Stimulated activated naive CD8-positive, alpha-beta T cell treated with anti-CD3 and anti-CD28 coated beads, Interleukin-15, amount 100 ng/mL, for 72 hours (primary cell): ENCODE results near the gene HLCS.
A peak's percentile ranks its signal among the peaks of the same experiment; 100 is the strongest.
"Not testable (repeated sequence)": the region's sequence is repeated elsewhere in the genome, so short reads cannot be mapped to it uniquely, and the experiment has no call there.

Source experiments
- ATAC-seq: fragments of 150-1000 bp; cut with Tn5 transposase; 2 replicates; pipeline ENCODE4 v1.10.0; 2021; ENCODE audit warnings: mild to moderate bottlenecking, moderate library complexity
- DNase-seq, 2 donors: peaks; one replicate each; pipeline ENCODE4 v3.0.0; 2021 to 2022
- H3K27ac Mint-ChIP-seq, 2 donors: one replicate each; pipeline ENCODE4 v1.8.0; 2022; ENCODE audit warnings: mild to moderate bottlenecking in 2 of 2, mixed read lengths in 2 of 2, moderate library complexity in 2 of 2
- H3K27me3 Mint-ChIP-seq: one replicate; pipeline ENCODE4 v1.8.0; 2022; ENCODE audit warnings: mixed read lengths
- H3K4me1 Mint-ChIP-seq: one replicate; pipeline ENCODE4 v1.8.0; 2022; ENCODE audit warnings: mild to moderate bottlenecking, mixed read lengths
- H3K4me3 Mint-ChIP-seq, 2 donors: one replicate each; pipeline ENCODE4 v1.8.0; 2022; ENCODE audit warnings: mild to moderate bottlenecking in 2 of 2, mixed read lengths in 2 of 2, moderate library complexity in 1 of 2
- H3K9me3 Mint-ChIP-seq, 2 donors: one replicate each; pipeline ENCODE4 v1.8.0; 2022; ENCODE audit warnings: mixed read lengths in 2 of 2

The HLCS gene

DNA sequence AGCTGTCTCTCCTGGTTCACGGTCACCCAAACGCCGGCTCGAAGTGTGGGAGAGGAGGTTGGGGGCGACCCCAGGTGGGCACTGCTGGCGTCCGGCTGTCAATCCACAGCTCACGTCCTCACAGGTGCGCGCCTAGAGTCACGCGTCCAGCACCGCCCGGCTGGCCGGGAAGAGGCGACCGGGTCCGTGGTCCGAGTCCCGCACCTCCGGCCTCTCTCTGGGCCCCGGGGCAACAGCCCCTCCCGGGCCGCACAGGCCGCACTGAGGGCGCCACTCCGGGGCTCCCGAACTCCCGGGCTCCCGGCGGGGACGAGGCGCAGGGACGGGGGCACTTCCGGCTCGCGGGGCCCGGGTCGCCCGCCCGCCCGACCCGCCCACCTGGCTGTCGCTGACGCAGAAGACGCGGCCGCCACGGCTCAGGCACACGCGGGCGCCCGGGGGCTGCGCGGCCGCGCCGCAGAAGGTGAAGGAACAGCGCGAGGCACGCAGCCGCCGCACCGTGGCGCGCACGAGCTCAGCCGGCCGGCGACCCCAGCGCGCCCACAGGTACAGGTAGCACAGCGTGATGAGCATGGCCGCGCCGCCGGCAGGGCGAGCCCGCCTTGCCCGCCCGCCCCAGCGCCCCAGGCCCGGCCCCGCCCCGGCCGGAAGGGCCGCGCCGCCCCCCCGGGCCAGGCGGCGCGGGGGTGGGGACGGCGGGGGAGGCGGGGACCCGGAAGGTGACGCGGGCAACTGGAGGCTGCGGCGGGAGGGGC is at the start of gene HLCS:
HLCS (minus strand) TSS at position 604 of the 755 bp plus-strand sequence; CDS start at position 573, 31 bp downstream.
- Mint-ChIP-seq H3K4me3 (peak within 1 kb of the TSS; percentile 94 to 98), H3K4me1 (peaks cover 19% of the 10 kb centered on the region), H3K27ac (peak within 1 kb of the TSS; percentile 98 to 99), H3K9me3 (no peaks in the 10 kb centered on the region), H3K27me3 (no peaks in the 10 kb centered on the region)
- peak; percentile 90 for ATAC-seq
- DNase-seq = peak; percentile 77 to 80

DNA sequence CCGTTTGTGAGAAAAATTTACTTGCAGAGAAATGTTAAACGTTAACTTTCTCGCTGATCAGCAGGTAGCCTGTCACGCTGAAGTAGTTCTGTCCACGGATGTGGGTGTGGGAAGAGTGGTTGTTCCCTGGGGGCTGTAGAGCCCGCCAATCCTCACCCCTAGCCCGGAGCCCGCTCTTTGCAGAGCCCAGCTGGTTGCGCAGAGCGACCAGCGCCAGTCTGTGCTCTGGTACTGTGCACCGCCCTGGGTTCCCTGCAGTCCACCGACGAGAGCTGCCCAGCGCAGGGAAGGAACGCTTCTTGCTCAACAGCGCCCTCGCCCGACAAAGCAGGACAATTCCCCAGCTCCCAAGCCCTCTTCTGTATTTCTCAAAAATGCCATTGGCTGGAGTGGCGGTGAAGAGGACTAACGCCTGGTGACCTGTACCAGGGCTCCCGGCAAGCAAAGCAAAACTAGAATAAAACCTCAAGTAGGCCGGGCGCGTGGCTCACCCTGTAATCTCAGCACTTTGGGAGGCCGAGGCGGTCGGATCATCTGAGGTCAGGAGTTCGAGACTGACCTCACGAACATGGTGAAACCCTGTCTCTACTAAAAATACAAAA is 43.4 kb upstream of the HLCS start:
- Mint-ChIP-seq H3K27ac (no peak overlapping the region), H3K27me3 (peaks cover 70% of the 10 kb centered on the region), H3K9me3 (no peaks in the 10 kb centered on the region), H3K4me3 (peak overlapping the region; percentile 60 to 79), H3K4me1 (peaks cover 19% of the 10 kb centered on the region)
- DNase-seq (peak; percentile 77 to 83), ATAC-seq (peak; percentile 90)

DNA sequence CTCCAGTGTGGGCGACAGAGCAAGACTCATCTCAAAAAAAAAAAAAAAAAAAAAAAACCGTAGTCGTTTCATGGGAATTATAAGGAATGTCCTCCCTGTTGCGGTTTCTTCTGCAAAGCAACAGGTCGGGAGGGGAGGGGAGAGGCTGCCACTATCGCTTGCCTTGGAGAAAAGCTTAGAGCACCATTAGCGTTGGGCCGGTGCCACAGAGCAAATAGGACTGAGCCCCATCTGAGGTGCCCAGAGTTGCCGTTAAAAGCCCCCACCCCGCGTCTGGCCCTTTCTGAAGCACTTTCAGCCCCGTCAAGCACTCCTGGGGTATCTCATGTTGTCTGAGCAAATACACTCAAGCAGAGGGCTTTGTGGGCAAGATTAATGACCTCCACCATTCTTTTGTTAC is 42.3 kb upstream of the HLCS start:
- Mint-ChIP-seq H3K4me1 (peaks cover 19% of the 10 kb centered on the region), H3K27ac (no peak overlapping the region), H3K4me3 (no peak overlapping the region), H3K9me3 (no peaks in the 10 kb centered on the region), H3K27me3 (peaks cover 62% of the 10 kb centered on the region)
- ATAC-seq = no peak
- no peak for DNase-seq

DNA sequence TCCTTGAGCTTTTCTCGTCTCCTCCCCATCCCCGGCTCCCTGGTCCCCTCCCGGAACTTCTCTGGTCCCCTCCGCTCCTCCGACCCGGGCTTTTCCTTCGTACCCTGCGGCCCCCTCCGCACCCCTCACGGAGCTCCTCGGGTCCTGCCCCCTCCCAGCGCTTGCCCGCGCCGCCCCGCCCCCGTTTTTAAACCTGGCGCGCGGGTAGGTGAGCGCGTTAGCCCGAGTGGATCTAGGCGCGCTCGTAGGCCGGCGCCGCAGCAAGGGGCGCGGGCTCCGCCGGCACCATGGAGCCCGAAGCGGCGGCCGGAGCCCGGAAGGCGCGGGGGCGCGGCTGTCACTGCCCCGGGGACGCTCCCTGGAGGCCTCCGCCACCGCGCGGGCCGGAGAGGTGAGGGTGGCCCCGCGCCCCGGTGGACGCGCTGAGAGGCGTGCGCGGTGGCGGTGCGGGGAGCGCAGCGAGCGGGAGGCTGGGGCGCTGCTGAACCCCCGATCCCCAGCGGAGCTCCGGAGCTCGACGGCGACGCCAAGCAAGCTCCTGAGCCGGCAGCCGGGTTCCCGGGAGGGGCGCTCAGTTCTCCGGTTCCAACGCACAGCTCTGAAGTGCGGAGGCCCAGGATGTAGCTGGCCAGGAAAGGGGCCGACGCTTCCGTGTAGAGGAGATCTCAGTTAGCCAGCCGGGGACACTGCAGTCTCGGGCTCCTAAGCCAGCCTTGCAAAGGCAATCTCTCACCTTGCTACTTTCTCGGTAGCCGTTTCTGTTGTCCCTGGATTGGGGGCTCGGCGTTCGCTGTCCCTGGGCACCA is 40.2 kb upstream of the HLCS start, which contains the start of gene RIPPLY3:
RIPPLY3 (plus strand) TSS at position 217 of the 806 bp plus-strand sequence; CDS start at position 288, 71 bp downstream.
- peak within 1 kb of the TSS; percentile 79 to 84 for H3K4me3 Mint-ChIP-seq
- DNase-seq (peak; percentile 26 to 36), ATAC-seq (peak; percentile 68)
- no peak within 1 kb of the TSS for H3K27ac Mint-ChIP-seq
- peaks cover 22% of the 10 kb centered on the region for H3K4me1 Mint-ChIP-seq
- peaks cover 48% of the 10 kb centered on the region for H3K27me3 Mint-ChIP-seq
- H3K9me3 Mint-ChIP-seq = no peaks in the 10 kb centered on the region

DNA sequence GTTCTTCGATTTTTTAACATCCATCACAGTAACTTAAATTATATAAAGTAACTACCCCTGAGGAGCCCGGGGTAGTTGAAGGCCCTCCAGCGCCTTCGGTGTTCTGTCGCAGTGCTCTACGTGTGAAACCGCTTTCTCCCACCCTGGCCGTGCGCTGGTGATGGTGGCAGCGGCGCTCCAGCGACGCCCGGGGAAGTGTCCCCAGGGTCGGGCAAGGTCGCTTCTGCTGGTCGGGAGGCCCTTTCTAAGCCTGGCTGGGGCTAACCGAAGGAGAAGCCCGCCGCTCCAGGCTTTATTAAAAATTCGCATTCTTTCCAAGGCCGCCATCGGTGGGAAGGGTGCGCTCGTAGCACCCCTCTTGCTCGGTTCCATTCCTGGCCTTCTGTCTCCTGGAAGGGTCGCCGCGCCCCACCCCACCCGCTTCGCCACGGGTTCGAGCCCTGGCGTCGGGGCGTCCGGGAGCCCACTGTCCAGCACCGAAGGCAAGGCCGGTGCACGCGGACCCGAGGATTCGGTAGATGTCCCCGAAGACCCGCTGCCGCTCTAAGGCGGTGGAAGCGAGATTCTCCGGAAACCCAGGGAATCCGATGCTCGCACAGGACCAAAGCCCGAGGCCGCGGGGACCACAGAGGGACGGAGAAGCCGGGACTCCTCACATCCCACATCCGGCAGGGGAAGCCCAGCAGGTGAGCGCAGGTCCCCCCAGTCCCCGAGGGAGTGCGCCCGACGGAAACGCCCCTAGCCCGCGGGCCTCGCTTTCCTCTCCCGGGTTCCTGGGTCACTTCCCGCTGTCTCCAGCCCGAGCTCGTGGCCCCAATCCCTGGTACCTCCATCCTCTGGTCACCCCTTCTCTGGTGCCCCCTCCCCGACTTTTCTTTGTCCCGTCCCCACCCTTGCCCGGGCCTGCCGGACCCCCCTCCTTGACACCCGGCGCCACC is 39.3 kb upstream of the HLCS start:
- no peak for ATAC-seq
- peak overlapping the region; percentile 61 to 84 for H3K4me3 Mint-ChIP-seq
- no peaks in the 10 kb centered on the region for H3K9me3 Mint-ChIP-seq
- peak in 1 of 2 donors; percentile 23 for DNase-seq
- peaks cover 41% of the 10 kb centered on the region for H3K27me3 Mint-ChIP-seq
- H3K27ac Mint-ChIP-seq = no peak overlapping the region
- peaks cover 27% of the 10 kb centered on the region for H3K4me1 Mint-ChIP-seq

DNA sequence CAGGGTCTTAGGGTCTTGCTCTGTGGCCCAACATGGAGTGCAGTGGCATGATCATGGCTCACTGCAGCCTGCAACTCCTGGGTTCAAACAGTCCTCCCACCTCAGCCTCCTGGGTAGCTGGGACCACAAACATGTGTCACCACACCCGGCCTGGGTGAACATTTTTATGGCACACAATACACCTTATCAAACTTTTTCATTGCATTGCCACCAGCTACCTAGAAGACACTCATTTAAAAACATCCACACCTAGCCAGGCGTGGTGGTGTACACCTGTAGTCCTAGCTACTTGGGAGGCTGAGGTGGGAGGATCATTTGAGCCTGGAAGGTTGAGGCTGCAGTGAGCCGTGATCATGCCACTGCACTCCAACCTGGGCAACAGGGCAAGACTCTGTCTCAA is 37.4 kb upstream of the HLCS start:
- not testable (repeated sequence) for H3K27ac Mint-ChIP-seq, ATAC-seq, H3K4me3 Mint-ChIP-seq, DNase-seq, H3K9me3 Mint-ChIP-seq
- Mint-ChIP-seq H3K27me3 (peaks cover 22% of the 10 kb centered on the region), H3K4me1 (peaks cover 13% of the 10 kb centered on the region)

DNA sequence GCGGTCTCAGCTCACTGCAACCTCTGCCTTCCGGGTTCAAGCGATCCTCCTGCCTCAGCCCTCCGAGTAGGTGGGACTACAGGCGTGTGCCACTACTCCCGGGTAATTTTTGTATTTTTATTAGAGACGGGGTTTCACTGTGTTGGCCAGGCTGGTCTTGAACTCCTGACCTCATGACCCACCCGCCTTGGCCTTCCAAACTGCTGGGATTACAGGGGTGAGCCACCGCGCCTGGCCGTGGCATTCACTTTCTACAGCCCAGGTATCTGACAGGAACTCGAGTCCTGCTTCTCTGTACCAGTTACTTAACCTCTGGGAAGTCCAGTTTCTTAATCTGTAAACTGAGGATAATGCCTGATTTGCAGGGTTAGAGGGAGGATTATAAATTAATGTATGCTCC is 36.4 kb upstream of the HLCS start:
- H3K4me3 Mint-ChIP-seq, ATAC-seq: not testable (repeated sequence)
- peaks cover 13% of the 10 kb centered on the region for H3K4me1 Mint-ChIP-seq

DNA sequence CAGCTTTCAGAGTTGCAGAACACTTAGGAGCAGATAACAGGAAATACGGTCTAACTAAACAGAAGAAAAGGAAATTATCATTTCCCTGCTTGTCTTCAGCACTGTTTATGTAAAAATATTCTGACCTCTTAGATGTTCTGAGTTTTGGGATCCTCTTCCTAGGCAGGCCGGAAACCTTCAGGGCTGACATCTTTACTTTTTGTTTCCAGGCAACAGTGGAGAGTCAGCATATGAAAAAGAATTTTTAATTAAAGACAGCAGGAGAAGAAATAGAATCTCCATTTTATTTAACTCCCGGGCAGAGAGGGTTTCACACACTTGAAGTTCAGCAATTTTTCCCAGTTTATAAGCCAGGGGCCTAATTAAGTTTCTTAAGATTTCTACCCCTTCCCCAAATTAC is 35.0 kb upstream of the HLCS start:
- Mint-ChIP-seq H3K9me3 (no peaks in the 10 kb centered on the region), H3K4me1 (peaks cover 7% of the 10 kb centered on the region), H3K27me3 (no peaks in the 10 kb centered on the region), H3K4me3 (no peak overlapping the region), H3K27ac (peak overlapping the region in 1 of 2 donors; percentile 20)
- no peak for ATAC-seq
- no peak for DNase-seq

More for the DNA sequence above, 36.4 kb upstream of the HLCS start:
- peaks cover 11% of the 10 kb centered on the region for H3K27me3 Mint-ChIP-seq
- H3K27ac Mint-ChIP-seq, H3K9me3 Mint-ChIP-seq, DNase-seq: not testable (repeated sequence)

DNA sequence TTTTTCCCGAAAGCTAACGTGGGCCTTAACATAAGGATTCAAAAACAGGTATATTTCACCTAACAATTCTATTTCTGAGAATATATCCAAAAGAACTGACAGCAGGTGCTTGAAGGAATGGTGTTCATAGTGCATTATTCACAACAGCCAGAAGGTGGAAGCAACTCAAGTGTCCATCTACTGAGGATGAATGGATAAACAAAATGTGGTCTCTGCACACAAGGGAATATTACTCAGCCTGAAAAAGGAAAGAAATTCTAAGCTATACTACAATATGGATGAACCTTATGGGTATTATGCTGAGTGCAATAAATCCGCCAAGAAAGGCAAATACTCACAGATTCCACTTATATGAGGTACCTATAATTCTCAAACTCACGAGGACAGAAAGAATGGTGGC is 33.9 kb upstream of the HLCS start:
- H3K9me3 Mint-ChIP-seq = no peaks in the 10 kb centered on the region
- ATAC-seq = no peak
- H3K27me3 Mint-ChIP-seq = no peaks in the 10 kb centered on the region
- no peak overlapping the region for H3K27ac Mint-ChIP-seq
- H3K4me3 Mint-ChIP-seq = no peak overlapping the region
- H3K4me1 Mint-ChIP-seq = peaks cover 7% of the 10 kb centered on the region
- DNase-seq = no peak

DNA sequence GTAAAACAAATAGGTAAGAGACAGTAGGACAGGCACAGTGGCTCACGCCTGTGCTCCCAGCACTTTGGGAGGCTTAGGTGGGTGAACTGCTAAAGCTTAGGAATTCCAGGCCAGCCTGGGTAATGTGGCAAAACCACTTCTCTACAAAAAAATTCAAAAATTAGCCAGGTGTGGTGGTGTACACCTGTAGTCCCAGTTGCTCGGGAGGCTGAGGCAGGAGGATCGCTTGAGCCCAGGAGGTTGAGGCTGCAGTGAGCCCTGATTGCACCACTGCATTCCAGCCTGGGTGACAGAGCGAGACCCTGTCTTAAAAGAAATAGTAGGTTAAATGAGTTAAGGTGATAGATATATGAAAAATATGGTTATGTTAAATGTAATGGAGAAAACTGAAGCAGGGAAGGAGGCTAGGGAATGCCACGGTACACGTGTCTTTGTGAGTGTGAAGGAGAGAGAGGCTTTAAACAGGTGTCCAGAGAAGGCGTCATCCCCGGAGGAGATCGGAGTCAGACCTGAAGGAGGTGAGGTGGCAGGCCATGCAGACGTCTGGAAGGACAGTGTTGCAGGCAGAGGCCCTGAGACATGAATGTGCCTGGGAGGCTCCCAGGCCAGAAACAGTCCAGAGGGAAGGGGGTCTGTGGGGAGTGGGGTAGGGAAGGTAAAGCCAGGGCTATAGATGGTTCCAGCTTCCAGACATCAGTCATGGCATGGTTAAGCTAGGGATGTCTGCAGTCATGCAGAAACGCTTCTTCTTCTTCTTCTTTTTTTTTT is 32.8 kb upstream of the HLCS start:
- ATAC-seq (no peak), DNase-seq (no peak)
- Mint-ChIP-seq H3K4me3 (no peak overlapping the region), H3K27ac (no peak overlapping the region), H3K9me3 (no peaks in the 10 kb centered on the region), H3K4me1 (peaks cover 12% of the 10 kb centered on the region), H3K27me3 (no peaks in the 10 kb centered on the region)

DNA sequence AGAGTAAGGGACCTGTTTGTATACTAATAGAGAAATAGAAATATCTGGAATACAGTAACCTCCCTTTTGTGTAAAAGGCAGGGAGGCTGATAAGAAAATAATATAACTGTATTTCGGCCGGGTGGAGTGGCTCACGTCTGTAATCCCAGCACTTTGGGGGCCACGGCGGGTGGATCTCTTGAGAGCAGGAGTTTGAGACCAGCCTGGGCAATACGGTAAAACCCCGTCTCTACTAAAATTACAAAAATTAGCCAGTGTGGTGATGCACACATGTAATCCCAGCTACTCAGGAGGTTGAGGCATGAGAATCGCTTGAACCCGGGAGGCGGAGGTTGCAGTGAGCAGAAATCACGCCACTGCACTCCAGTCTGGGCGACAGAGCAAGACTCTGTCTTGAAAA is 28.8 kb upstream of the HLCS start:
- not testable (repeated sequence) for ATAC-seq, H3K4me3 Mint-ChIP-seq, H3K27ac Mint-ChIP-seq, H3K4me1 Mint-ChIP-seq, H3K9me3 Mint-ChIP-seq, DNase-seq, H3K27me3 Mint-ChIP-seq

DNA sequence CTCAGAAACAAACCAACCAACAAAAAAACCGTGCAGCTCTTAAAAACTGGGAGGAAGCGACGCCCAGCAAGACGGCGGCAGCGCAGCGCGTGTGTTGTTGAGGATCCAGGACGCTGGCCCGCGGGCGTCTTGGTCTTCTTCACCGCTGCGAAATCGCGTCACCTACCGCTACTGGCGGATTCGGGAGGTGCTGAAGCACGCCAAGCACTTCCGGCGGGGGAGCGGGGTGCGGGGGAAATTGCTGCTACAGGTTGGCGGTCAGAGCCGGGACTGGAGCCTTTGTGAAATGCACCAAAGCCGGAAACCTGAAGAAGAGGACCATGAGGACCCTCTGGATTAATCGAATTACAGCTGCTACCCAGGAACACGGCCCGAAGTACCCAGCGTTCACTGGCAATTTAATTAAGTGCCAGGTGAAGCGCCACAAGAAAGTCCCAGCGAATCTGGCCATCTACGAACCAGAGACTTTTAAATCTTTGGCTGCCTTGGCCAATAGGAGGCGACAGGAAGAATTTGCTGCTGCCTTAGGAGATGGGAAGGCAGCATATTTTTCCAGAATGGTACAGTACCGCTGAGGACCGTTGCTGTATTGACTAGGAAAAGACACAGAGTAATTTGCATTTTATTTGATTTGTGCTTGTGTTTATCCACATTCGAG is 28.2 kb upstream of the HLCS start:
- H3K9me3 Mint-ChIP-seq = no peaks in the 10 kb centered on the region
- H3K4me3 Mint-ChIP-seq = peak overlapping the region; percentile 24 to 58
- H3K27me3 Mint-ChIP-seq = no peaks in the 10 kb centered on the region
- ATAC-seq (no peak), DNase-seq (peak in 1 of 2 donors; percentile 50)
- H3K4me1 Mint-ChIP-seq = peaks cover 13% of the 10 kb centered on the region
- H3K27ac Mint-ChIP-seq = no peak overlapping the region

DNA sequence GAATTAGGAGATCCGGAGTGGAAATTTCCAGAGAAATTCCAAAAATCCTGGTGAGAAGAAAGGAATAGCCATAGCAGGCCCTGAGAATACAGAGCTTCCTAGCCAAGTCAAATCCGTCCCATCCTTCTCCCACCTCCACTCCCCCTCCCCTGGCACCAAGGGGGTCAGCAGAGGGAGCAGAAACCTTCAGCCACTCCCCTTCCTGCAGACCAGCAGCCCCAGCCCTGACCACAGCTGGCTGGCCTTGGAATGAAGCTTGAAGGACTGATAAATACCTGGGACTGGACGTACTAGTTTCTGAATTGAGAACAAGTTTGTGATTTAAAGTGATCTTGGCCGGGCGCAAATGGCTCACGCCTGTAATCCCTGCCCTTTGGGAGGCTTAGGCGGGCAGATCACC is 26.2 kb upstream of the HLCS start:
- ATAC-seq (no peak), DNase-seq (no peak)
- Mint-ChIP-seq H3K9me3 (no peaks in the 10 kb centered on the region), H3K4me3 (no peak overlapping the region), H3K4me1 (peaks cover 29% of the 10 kb centered on the region), H3K27ac (no peak overlapping the region), H3K27me3 (no peaks in the 10 kb centered on the region)
